GM19351 (cell line): ENCODE data around the gene PRSS48.
"Not testable (repeated sequence)": the region's sequence is repeated elsewhere in the genome, so short reads cannot be mapped to it uniquely, and the experiment has no call there.

Experiments used
- ATAC-seq: cut with Tn5 transposase; IDR thresholded peaks from one replicate; pipeline ENCODE4 v1.9.1; 2021; ENCODE audit warnings: mild to moderate bottlenecking, moderate library complexity; ENCODE audit not compliant: unreplicated experiment

PRSS48 gene

GRCh38 chr4:151316645-151317044 is 39.7 kb downstream of the PRSS48 start:
- no peak for ATAC-seq

- ATAC-seq: no peak
These were observed 41.5 kb downstream of the PRSS48 start for GRCh38 chr4:151318307-151319006.

- no peak for ATAC-seq
These were observed 42.5 kb downstream of the PRSS48 start for GRCh38 chr4:151319490-151319889.

GRCh38 chr4:151321586-151321985 is 44.6 kb downstream of the PRSS48 start:
- ATAC-seq: no peak

GRCh38 chr4:151322161-151322560 is 45.2 kb downstream of the PRSS48 start:
- ATAC-seq: not testable (repeated sequence)

GRCh38 chr4:151322570-151322969 is 45.6 kb downstream of the PRSS48 start:
- ATAC-seq: no peak

- ATAC-seq: no peak
These were observed 46.7 kb downstream of the PRSS48 start for GRCh38 chr4:151323667-151324066.

GRCh38 chr4:151324124-151324751 is 47.3 kb downstream of the PRSS48 start:
- no peak for ATAC-seq

GRCh38 chr4:151324752-151325110 is 47.8 kb downstream of the PRSS48 start:
- ATAC-seq: no peak

- no peak for ATAC-seq
These were observed 48.4 kb downstream of the PRSS48 start, which contains the start of gene SH3D19 for GRCh38 chr4:151325111-151325948. TSS of gene SH3D19 (minus strand) at chr4:151325605. CDS start at chr4:151325352, 253 bp downstream.

- no peak for ATAC-seq
These were observed 48.9 kb downstream of the PRSS48 start for GRCh38 chr4:151325949-151326246.

GRCh38 chr4:151329217-151330007 is 52.5 kb downstream of the PRSS48 start:
- no peak for ATAC-seq

GRCh38 chr4:151331276-151332042 is 54.5 kb downstream of the PRSS48 start:
- ATAC-seq: no peak

- no peak for ATAC-seq
These were observed 62.5 kb downstream of the PRSS48 start for GRCh38 chr4:151339467-151339866.

- no peak for ATAC-seq
These were observed 63.9 kb downstream of the PRSS48 start for GRCh38 chr4:151340751-151341385.
